ENCODE results near the gene MT1X.
"Not testable (repeated sequence)": the region's sequence is repeated elsewhere in the genome, so short reads cannot be mapped to it uniquely, and the experiment has no call there.

Gene MT1X

DNA sequence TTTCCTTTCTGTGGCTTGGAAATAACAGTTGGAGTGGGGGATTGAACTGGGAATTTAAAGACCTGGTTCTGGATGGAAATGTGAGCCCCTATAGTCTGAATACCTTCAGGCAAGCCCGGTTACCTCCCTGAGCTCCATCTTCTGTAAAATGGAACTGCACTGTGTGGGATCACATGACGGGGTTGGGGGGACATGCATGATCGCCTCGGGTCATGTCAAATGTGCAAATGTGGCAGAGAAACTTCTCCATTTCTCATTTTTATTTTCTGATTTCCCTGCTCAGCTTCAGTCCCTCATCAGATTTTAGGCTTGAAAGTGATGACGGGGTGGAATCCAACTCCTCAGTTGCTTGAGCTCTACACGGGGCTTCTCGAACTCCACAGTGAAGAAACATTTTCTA is 29.1 kb upstream of the MT1X start:
- TF ChIP-seq, protein P1, sequence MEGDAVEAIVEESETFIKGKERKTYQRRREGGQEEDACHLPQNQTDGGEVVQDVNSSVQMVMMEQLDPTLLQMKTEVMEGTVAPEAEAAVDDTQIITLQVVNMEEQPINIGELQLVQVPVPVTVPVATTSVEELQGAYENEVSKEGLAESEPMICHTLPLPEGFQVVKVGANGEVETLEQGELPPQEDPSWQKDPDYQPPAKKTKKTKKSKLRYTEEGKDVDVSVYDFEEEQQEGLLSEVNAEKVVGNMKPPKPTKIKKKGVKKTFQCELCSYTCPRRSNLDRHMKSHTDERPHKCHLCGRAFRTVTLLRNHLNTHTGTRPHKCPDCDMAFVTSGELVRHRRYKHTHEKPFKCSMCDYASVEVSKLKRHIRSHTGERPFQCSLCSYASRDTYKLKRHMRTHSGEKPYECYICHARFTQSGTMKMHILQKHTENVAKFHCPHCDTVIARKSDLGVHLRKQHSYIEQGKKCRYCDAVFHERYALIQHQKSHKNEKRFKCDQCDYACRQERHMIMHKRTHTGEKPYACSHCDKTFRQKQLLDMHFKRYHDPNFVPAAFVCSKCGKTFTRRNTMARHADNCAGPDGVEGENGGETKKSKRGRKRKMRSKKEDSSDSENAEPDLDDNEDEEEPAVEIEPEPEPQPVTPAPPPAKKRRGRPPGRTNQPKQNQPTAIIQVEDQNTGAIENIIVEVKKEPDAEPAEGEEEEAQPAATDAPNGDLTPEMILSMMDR (IDR thresholded peaks at IDR 0.05; ENCODE audit: low read length, missing control alignments): no peak
- H3K4me3 ChIP-seq (replicated peaks; ENCODE audit: low read depth, low read length): no peak overlapping the region
- DNase-seq (ENCODE audit: low read depth): no peak

DNA sequence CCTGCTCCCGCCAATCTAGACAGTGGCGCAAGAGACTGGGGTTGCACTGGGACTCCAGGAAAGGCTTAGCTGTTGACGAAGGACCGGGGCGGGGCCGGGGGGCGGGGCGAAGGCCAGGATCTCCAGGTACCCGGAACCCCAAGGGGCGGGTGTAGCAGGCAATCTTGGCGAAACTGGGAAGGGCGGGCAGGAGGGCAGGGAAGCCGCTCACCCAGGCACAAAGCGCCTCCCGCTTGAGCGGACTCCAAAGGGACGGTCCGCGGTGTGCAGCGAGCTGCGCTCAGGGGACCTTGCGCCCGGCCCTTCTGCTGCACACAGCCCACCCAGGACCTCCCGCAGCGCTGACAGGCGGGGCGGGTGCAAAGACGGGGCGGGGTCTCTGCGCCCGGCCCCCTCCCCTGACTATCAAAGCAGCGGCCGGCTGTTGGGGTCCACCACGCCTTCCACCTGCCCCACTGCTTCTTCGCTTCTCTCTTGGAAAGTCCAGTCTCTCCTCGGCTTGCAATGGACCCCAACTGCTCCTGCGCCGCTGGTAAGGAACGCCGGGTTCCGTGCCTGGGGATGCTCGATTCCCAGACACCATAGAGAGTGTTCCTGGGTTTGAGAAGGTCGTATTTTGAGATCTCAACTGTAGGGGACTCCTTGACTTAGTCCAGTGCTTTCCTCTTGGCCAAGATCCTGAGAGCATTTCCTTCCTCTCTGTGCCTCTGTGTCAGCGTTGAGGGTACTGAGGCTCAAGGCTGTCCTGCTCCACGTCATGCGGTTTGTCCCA is 24.5 kb upstream of the MT1X start, which contains the start of gene MT1F:
TSS of gene MT1F (plus strand) at position 405 of the 772 bp plus-strand sequence. CDS start at position 505, 100 bp downstream.
- TF ChIP-seq, protein P1 (IDR thresholded peaks at IDR 0.05; ENCODE audit: low read length, missing control alignments): no peak
- peak within 1 kb of the TSS; percentile 48 for H3K4me3 ChIP-seq (replicated peaks; ENCODE audit: low read depth, low read length)
- peak; percentile 29 for DNase-seq (ENCODE audit: low read depth)

DNA sequence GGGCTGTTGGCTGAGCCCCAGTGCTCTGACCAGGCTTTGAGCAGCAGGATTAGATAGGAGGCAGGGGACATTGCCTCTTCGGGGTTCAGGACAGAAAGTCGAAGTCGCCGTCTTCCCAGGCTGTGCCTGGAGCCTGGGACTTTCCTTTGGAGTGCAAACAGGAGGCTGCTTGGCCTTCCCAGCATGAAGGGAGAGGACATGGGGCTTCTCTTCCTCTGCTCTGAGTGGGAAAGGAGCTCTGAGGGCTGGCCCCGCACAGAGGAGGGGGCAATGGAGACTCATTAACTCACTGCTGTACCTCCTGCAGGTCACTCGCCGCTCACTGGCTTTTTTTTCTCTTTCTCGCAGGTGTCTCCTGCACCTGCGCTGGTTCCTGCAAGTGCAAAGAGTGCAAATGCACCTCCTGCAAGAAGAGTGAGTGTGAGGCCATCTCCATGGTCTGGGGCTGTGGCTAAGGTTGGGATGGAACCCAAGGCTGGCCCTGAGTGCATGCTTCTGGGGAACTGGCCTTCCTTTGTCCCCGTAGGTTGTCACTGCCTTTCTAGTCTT is 23.9 kb upstream of the MT1X start:
- peak overlapping the region; percentile 48 for H3K4me3 ChIP-seq (replicated peaks; ENCODE audit: low read depth, low read length)
- TF ChIP-seq, protein P1 (IDR thresholded peaks at IDR 0.05; ENCODE audit: low read length, missing control alignments): no peak
- no peak for DNase-seq (ENCODE audit: low read depth)

DNA sequence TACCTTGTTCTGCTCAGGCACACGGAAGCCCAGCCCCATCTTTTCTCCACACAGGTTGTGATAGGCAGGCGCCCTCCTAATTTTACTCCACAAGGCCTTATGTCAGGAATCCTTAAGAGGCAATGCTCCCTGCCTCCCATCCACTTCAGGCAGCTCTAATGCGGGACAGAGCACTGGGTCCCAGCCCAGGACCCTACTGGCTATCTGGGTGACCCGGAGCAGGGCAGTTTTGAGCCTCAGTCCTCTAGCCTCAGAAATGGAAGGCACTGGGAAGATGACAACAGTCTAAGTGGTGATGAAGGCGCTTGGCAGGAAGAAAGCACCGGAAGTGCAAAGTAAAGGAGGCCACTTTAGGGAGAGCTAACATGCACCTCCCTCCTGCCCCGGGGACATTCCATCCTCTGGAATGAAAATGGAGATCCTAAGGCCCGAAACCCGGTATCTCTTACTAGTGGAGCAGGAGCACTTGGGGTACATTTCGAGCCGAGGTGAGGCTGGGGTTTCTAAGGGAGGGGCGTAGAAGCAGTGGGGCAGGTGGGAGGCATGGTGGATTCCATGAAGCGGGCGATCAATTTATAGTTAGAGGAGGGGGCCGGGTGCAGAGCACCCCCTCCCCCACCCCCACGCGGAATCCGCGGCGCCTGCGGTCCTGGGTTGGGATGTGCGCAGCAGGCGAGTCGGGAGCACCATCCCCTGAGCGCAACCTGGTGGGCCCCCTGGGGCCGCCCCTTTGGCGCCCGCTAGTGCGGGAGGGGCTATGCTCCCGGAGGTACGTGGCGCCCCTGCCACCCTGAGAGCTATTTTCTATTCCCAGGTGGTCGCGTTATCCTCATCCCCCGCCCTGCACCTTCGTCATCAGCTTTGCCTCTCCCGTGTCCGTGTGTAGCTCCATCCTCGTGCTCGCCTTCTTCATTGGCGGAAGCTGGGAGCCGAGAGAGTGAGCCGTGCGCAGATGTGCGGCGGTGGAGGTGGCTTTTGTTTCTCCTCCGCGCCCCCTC is 19.6 kb upstream of the MT1X start:
- H3K4me3 ChIP-seq (replicated peaks; ENCODE audit: low read depth, low read length): no peak overlapping the region
- no peak for DNase-seq (ENCODE audit: low read depth)
- TF ChIP-seq, protein P1 (IDR thresholded peaks at IDR 0.05; ENCODE audit: low read length, missing control alignments): no peak

DNA sequence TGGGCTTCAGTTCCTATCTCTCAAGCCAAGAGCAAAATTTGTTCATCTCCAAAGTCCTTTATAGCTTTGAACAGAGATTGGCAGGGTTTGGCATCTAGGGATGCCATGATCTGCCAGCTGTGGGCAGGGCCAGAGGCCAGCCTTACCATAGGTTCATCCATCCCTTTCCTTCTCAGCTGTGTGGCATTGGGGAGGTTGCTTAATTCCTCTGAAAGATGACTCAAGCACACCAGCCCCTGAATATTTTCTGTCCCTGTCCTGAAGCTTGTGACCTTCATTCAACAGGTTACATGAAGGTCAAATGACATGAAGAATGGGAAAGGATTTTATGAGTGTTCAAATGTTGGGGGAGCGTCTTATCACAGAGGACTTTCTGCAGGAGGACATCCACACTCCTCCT is 17.8 kb upstream of the MT1X start:
- TF ChIP-seq, protein P1 (IDR thresholded peaks at IDR 0.05; ENCODE audit: low read length, missing control alignments): no peak
- DNase-seq (ENCODE audit: low read depth): no peak
- no peak overlapping the region for H3K4me3 ChIP-seq (replicated peaks; ENCODE audit: low read depth, low read length)

DNA sequence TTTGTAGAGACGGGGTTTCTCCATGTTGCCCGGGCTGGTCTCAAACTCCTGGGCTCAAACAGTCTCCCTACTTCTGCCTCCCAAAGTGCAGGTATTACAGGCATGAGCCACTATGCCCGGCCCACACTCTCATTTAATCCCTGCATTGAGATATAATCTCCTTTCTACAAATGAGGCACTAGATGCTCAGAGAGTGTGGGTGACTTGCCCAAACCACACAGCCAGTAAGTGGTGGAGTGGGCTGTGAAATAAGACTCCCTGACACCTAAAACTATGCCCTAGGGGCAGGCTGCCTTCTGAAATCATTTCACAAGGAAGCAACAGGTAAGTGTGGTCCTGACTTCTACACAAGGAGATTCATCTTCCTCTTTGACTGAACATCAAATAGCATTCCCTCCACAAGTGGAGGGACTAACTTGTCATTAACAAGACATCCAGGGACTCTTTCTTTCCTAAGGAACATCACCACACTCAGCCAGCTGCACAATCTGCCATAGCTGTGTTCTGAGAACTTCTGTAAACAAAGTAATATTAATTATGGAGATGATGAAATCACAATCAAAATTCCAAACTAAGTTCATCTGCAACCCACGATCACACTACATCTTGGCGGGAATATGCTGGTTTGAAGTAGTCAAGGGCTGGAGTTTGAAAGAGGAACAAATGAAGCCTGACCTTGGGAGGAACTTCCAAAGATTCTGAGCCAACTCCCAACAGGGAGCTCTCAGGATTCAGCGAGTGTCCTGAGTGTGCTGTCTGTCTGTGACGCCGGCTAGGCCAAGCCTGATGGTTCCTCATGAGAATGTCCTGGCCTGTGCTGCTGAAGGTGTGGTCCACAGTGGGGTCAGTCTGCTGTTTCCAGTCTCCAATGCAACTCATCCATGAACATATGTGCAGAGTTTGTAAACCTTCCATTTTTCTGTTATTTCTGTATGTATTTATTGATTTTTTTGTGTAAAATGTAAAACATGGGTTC is 16.7 kb upstream of the MT1X start:
- H3K4me3 ChIP-seq (replicated peaks; ENCODE audit: low read depth, low read length); DNase-seq (ENCODE audit: low read depth): not testable (repeated sequence)

All from fibroblast of pulmonary artery (primary cell).